SU-DHL-6 (cell line): ENCODE measurements around the gene CPVL.

ENCODE experiments used
- H2AFZ ChIP-seq: fragments of 200-600 bp; sonication (generic); 2 replicates; pipeline ENCODE4 v1.6.1; 2014; ENCODE audit warnings: low read depth, mild to moderate bottlenecking, moderate library complexity, mixed read lengths, antibody characterized with exemption, low read length; ENCODE audit not compliant: severe bottlenecking
- H3F3A ChIP-seq: fragments of 200-600 bp; shearing (Covaris generic); 2 replicates; pipeline ENCODE4 v1.6.0; 2016; ENCODE audit warnings: antibody characterized with exemption, mild to moderate bottlenecking; ENCODE audit not compliant: insufficient read depth
- H3K27ac ChIP-seq: fragments of 200-600 bp; sonication (generic); 2 replicates; pipeline ENCODE4 v1.5.1; 2016; ENCODE audit warnings: low read depth, mild to moderate bottlenecking, low read length, moderate library complexity, mixed read lengths
- H3K27me3 ChIP-seq: fragments of 200-600 bp; sonication (generic), shearing (Covaris generic); 2 replicates; pipeline ENCODE4 v1.6.0; 2014; ENCODE audit warnings: mild to moderate bottlenecking, low read length
- H3K36me3 ChIP-seq: fragments of 200-600 bp; sonication (generic); 2 replicates; pipeline ENCODE4 v1.6.1; 2014; ENCODE audit warnings: mild to moderate bottlenecking, low read length, mixed read lengths
- H3K4me2 ChIP-seq: fragments of 300-600, 200-600 bp; shearing (Covaris generic), sonication (generic); 2 replicates; pipeline ENCODE4 v1.6.0; 2014; ENCODE audit warnings: low read length, low read depth, mild to moderate bottlenecking; ENCODE audit not compliant: poor library complexity, severe bottlenecking
- H3K4me3 ChIP-seq: fragments of 200-600 bp; sonication (generic); 2 replicates; pipeline ENCODE4 v1.5.1; 2014; ENCODE audit warnings: antibody characterized with exemption, low read length, mild to moderate bottlenecking, mixed read lengths; ENCODE audit not compliant: insufficient read depth, poor library complexity, severe bottlenecking
- H3K79me2 ChIP-seq: fragments of 200-600 bp; sonication (generic); 2 replicates; pipeline ENCODE4 v1.6.1; 2014; ENCODE audit warnings: mild to moderate bottlenecking, low read length, moderate library complexity; ENCODE audit not compliant: insufficient read depth
- H3K9ac ChIP-seq: fragments of 200-600 bp; sonication (generic); 2 replicates; pipeline ENCODE4 v1.7.0; 2014; ENCODE audit warnings: mild to moderate bottlenecking, low read length
- H3K9me2 ChIP-seq: fragments of 200-600 bp; sonication (generic); replicated peaks from 2 replicates; pipeline ENCODE4 v1.6.1; 2014; ENCODE audit warnings: low read length; ENCODE audit not compliant: insufficient read depth
- H3K9me3 ChIP-seq: fragments of 200-600 bp; sonication (generic); 2 replicates; pipeline ENCODE4 v1.6.1; 2014; ENCODE audit warnings: low read length, mixed read lengths; ENCODE audit not compliant: insufficient read depth
- H4K20me1 ChIP-seq: fragments of 200-600 bp; sonication (generic); 2 replicates; pipeline ENCODE4 v1.6.1; 2014; ENCODE audit warnings: low read depth, mild to moderate bottlenecking, antibody characterized with exemption, low read length, moderate library complexity, mixed read lengths
- CTCF ChIP-seq: fragments of 200-600 bp; sonication (generic); IDR thresholded peaks from one replicate; pipeline ENCODE4 v1.5.1; 2017; ENCODE audit warnings: antibody characterized with exemption, mild to moderate bottlenecking, low read length, moderate library complexity; ENCODE audit not compliant: insufficient read depth, poor library complexity, severe bottlenecking
- EZH2phosphoT487 ChIP-seq: fragments of 200-600 bp; sonication (generic), shearing (Covaris generic); conservative IDR thresholded peaks from 2 replicates; pipeline ENCODE4 v1.6.1; 2018; ENCODE audit warnings: mild to moderate bottlenecking, antibody characterized with exemption, low read length, moderate library complexity, mixed read lengths

Gene CPVL

GRCh38 chr7:29063872-29064271, 82.5 kb downstream of the CPVL start:
- Histone ChIP-seq H4K20me1 (no peaks in the 10 kb centered on the region), H3F3A (no peaks in the 10 kb centered on the region), H3K9me3 (no peaks in the 10 kb centered on the region), H3K79me2 (no peaks in the 10 kb centered on the region), H3K9me2 (no peaks in the 10 kb centered on the region), H3K27ac (no peak overlapping the region), H3K27me3 (0 out of 2 replicates have a peak, but pooled peaks cover 5% of the 10 kb centered on the region), H2AFZ (no peak overlapping the region), H3K4me3 (no peak overlapping the region), H3K4me2 (no peak overlapping the region), H3K36me3 (no peaks in the 10 kb centered on the region), H3K9ac (no peak overlapping the region)
- TF ChIP-seq CTCF (no peak), EZH2phosphoT487 (no peak)

- Histone ChIP-seq H3K9ac (no peak overlapping the region), H4K20me1 (no peaks in the 10 kb centered on the region), H2AFZ (no peak overlapping the region), H3K4me2 (no peak overlapping the region), H3K36me3 (no peaks in the 10 kb centered on the region), H3K4me3 (no peak overlapping the region), H3K79me2 (no peaks in the 10 kb centered on the region), H3K9me3 (no peaks in the 10 kb centered on the region), H3K27ac (no peak overlapping the region), H3F3A (no peaks in the 10 kb centered on the region), H3K27me3 (0 out of 2 replicates have a peak, but pooled peaks cover 5% of the 10 kb centered on the region), H3K9me2 (no peaks in the 10 kb centered on the region)
- TF ChIP-seq CTCF (no peak), EZH2phosphoT487 (no peak)
Observed at GRCh38 chr7:29063236-29063635, 83.1 kb downstream of the CPVL start.

GRCh38 chr7:29053105-29053872, 93.0 kb downstream of the CPVL start:
- H3F3A ChIP-seq: no peaks in the 10 kb centered on the region
- H2AFZ ChIP-seq: no peak overlapping the region
- H3K27ac ChIP-seq: no peak overlapping the region
- no peaks in the 10 kb centered on the region for H4K20me1 ChIP-seq
- H3K4me2 ChIP-seq: no peak overlapping the region
- no peak overlapping the region for H3K4me3 ChIP-seq
- no peaks in the 10 kb centered on the region for H3K27me3 ChIP-seq
- H3K79me2 ChIP-seq: no peaks in the 10 kb centered on the region
- H3K9me3 ChIP-seq: peaks cover 4% of the 10 kb centered on the region; the same call in 1 of the 2 replicates
- H3K9me2 ChIP-seq: no peaks in the 10 kb centered on the region
- H3K9ac ChIP-seq: no peak overlapping the region
- no peaks in the 10 kb centered on the region for H3K36me3 ChIP-seq
- TF ChIP-seq CTCF (no peak), EZH2phosphoT487 (no peak)
